HepG2 (cell line): ENCODE measurements around the gene PRKCI. TPM values are rescaled to one million over a fixed set of nuclear protein-coding genes. Genes with fewer than 3 reads are reported as not detected.

Experiments
- ATAC-seq: fragments of 200-7000 bp; cut with Tn5 transposase; 3 replicates; pipeline ENCODE4 v1.9.1; 2020; ENCODE audit warnings: mild to moderate bottlenecking, moderate library complexity
- BruUV-seq: library from RNA; stranded (reverse); fragments of 400-500 nt; replicated peaks from 2 replicates; lab custom pipeline; 2021; lab: Mats Ljungman, UMichigan
- CTCF ChIA-PET: fragments of 300-600 bp; formaldehyde crosslinking; extraction: SDS; loops from one replicate; lab custom pipeline; 2021; ENCODE audit warnings: low total read pairs, inconsistent platforms, low intra/inter-chr PET ratio; lab: Yijun Ruan, JAX
- POLR2A ChIA-PET: fragments of 350-600 bp; sonication (Branson Sonifier 250); formaldehyde crosslinking; loops from one replicate; lab custom pipeline; 2020; ENCODE audit warnings: antibody characterized with exemption, inconsistent platforms; lab: Yijun Ruan, JAX
- DNase-seq: peaks from one replicate; pipeline ENCODE4 v3.0.0-alpha.2; 2015; ENCODE audit warnings: low spot score
- FAIRE-seq: peaks from 3 replicates; lab custom pipeline; 2011; peaks lifted over from hg19 to GRCh38; lab: Jason Lieb, UNC
- H2AFZ ChIP-seq: one replicate; pipeline ENCODE4 v1.6.1; 2011; ENCODE audit warnings: low read length, inconsistent platforms
- H3K27ac ChIP-seq: fragments of 300-600 bp; 3 replicates; pipeline ENCODE4 v1.8.0; 2011; ENCODE audit warnings: mixed run types, mild to moderate bottlenecking, mixed read lengths, low read length, inconsistent platforms; ENCODE audit not compliant: insufficient read depth; ENCODE audit errors: extremely low read length
- H3K27me3 ChIP-seq, 2 experiments: fragments of 200-600 bp in 1 of 2; 2 replicates in 1 of 2; 3 replicates in 1 of 2; pipeline versions ENCODE4 v1.6.0 to v1.8.0; 2011; ENCODE audit warnings: low read length in 2 of 2, mild to moderate bottlenecking in 2 of 2, moderate library complexity in 2 of 2, inconsistent platforms in 1 of 2; ENCODE audit not compliant: insufficient read depth in 2 of 2, control insufficient read depth in 1 of 2
- H3K36me3 ChIP-seq, 2 experiments: fragments of 200-600 bp in 1 of 2; replicated peaks in 1 of 2; 2 replicates in 1 of 2; 3 replicates in 1 of 2; pipeline versions ENCODE4 v1.5.1 to v1.8.0; 2011; ENCODE audit warnings: low read length in 2 of 2, inconsistent platforms in 1 of 2; ENCODE audit not compliant: insufficient read depth in 2 of 2, control insufficient read depth in 1 of 2
- H3K4me1 ChIP-seq: 2 replicates; pipeline ENCODE4 v1.5.1; 2012; ENCODE audit warnings: low read length, inconsistent platforms; ENCODE audit not compliant: insufficient read depth
- H3K4me2 ChIP-seq: 2 replicates; pipeline ENCODE4 v1.6.0; 2011; ENCODE audit warnings: low read depth, low read length, inconsistent platforms
- H3K4me3 ChIP-seq, 3 experiments: fragments of 200-600 bp in 1 of 3; sonication (generic), shearing (Covaris generic) in 1 of 3; replicated peaks in 1 of 3; 2 replicates each; pipeline ENCODE4 v1.5.1; 2011 to 2016; ENCODE audit warnings: low read length in 3 of 3, inconsistent platforms in 2 of 3, low read depth in 2 of 3, mild to moderate bottlenecking in 2 of 3, control low read depth in 1 of 3, mixed read lengths in 1 of 3; ENCODE audit not compliant: insufficient read depth in 1 of 3
- H3K79me2 ChIP-seq: one replicate; pipeline ENCODE4 v1.6.1; 2011; ENCODE audit warnings: low read length, inconsistent platforms; ENCODE audit not compliant: insufficient read depth
- H3K9ac ChIP-seq: 2 replicates; pipeline ENCODE4 v1.6.0; 2011; ENCODE audit warnings: mild to moderate bottlenecking, low read depth, low read length, inconsistent platforms; ENCODE audit not compliant: insufficient read depth
- H3K9me3 ChIP-seq: 2 replicates; pipeline ENCODE4 v1.5.1; 2012; ENCODE audit warnings: mild to moderate bottlenecking, low read length
- H4K20me1 ChIP-seq: 2 replicates; pipeline ENCODE4 v1.6.0; 2011; ENCODE audit warnings: inconsistent platforms, mild to moderate bottlenecking, low read length, moderate library complexity; ENCODE audit not compliant: insufficient read depth
- CENPT ChIP-seq: sonication (generic); formaldehyde crosslinking; IDR thresholded peaks from 2 replicates; pipeline ENCODE4 v1.8.0; 2022; ENCODE audit warnings: low read depth, mild to moderate bottlenecking, moderate library complexity, missing genetic modification reagents
- KAT2B ChIP-seq: fragments of 150-350 bp; IDR thresholded peaks from 2 replicates; pipeline ENCODE4 v1.6.1; 2014; ENCODE audit warnings: low read depth, low read length, borderline replicate concordance
- KDM5A ChIP-seq: fragments of 200-600 bp; sonication (generic); IDR thresholded peaks from 2 replicates; pipeline ENCODE4 v1.7.0; 2018; ENCODE audit warnings: antibody characterized with exemption, mild to moderate bottlenecking, low read length, borderline replicate concordance
- REXO4 ChIP-seq: sonication (generic); formaldehyde crosslinking; IDR thresholded peaks from 2 replicates; pipeline ENCODE4 v1.8.0; 2022; ENCODE audit warnings: missing genetic modification reagents, mild to moderate bottlenecking, borderline replicate concordance
- SAFB2 ChIP-seq: sonication (generic); formaldehyde crosslinking; IDR thresholded peaks from 2 replicates; pipeline ENCODE4 v1.5.1; 2020; ENCODE audit warnings: missing genetic modification reagents, low read depth, mild to moderate bottlenecking, borderline replicate concordance
- SRF ChIP-seq: IDR thresholded peaks from 2 replicates; pipeline ENCODE4 v1.6.1; 2011; ENCODE audit warnings: mild to moderate bottlenecking, low read depth, low read length, moderate library complexity
- ZBTB8A ChIP-seq: sonication (generic); formaldehyde crosslinking; IDR thresholded peaks from 2 replicates; pipeline ENCODE4 v1.4.0; 2020; ENCODE audit warnings: mild to moderate bottlenecking, low read depth, missing genetic modification reagents, borderline replicate concordance
- ZNF260 ChIP-seq: sonication (generic); formaldehyde crosslinking; IDR thresholded peaks from 2 replicates; pipeline ENCODE4 v1.4.0; 2020; ENCODE audit warnings: missing genetic modification reagents, low read depth, mild to moderate bottlenecking, borderline replicate concordance
- ZNF570 ChIP-seq: sonication (generic); formaldehyde crosslinking; IDR thresholded peaks from 2 replicates; pipeline ENCODE4 v1.4.0; 2020; ENCODE audit warnings: mild to moderate bottlenecking, missing genetic modification reagents, borderline replicate concordance
- ZNF614 ChIP-seq: IDR thresholded peaks from 2 replicates; pipeline ENCODE4 v1.6.1; 2018; ENCODE audit warnings: missing biosample characterization, missing genetic modification reagents, inconsistent platforms, borderline replicate concordance
- ZNF850 ChIP-seq: sonication (generic); formaldehyde crosslinking; conservative IDR thresholded peaks from 2 replicates; pipeline ENCODE4 v1.9.0; 2021; ENCODE audit warnings: mild to moderate bottlenecking, missing genetic modification reagents
- WGBS: methylation state at CpG from one replicate; pipeline ENCODE4 v1.1.6; 2017; ENCODE audit warnings: low lambda C conversion rate; 5-methylcytosine and 5-hydroxymethylcytosine counted together
- in situ Hi-C: cut with HindIII; loops from 2 replicates; pipeline ENCODE4 v1.10.0; 2017; ENCODE audit warnings: low pct_unique_long_range_greater_than_20kb; ENCODE audit not compliant: extremely low pct_ligation_motif_present
- intact Hi-C: fragments of 100-400 bp; cut with micrococcal nuclease; formaldehyde crosslinking; loops from one replicate; pipeline ENCODE4 v1.10.0; 2022; ENCODE audit not compliant: unreplicated experiment
- polyA plus RNA-seq, 8 experiments: library from polyadenylated mRNA; depleted of rRNA in 3 of 8; stranded (reverse) in 7 of 8; unstranded in 1 of 8; fragments of >200 nt; fragmentation: Illumina TruSeq in 4 of 8; extraction: Trizol in 4 of 8; gene quantifications; 2 replicates each; pipeline versions ENCODE4 v1.2.1 to v1.2.3, GENCODE V29; 2011 to 2016; ENCODE audit warnings: low read depth in 4 of 8, missing spikeins in 1 of 8, mixed read lengths in 1 of 8; ENCODE audit not compliant: insufficient read depth in 1 of 8
- total RNA-seq, 5 experiments: library from RNA; depleted of rRNA; stranded (reverse); fragments of >200 nt; fragmentation: Illumina TruSeq; extraction: Trizol; gene quantifications; 2 replicates each; pipeline ENCODE4 v1.2.3, GENCODE V29; 2016; ENCODE audit warnings: low read depth in 1 of 5
- TF ChIP-seq, protein P1 (sequence below): sonication (generic); formaldehyde crosslinking; IDR thresholded peaks from 2 replicates; pipeline ENCODE4 v1.5.0; 2020; ENCODE audit warnings: missing genetic modification reagents
- TF ChIP-seq, protein P2 (sequence below): sonication (generic); formaldehyde crosslinking; IDR thresholded peaks from 2 replicates; pipeline ENCODE4 v1.5.1; 2020; ENCODE audit warnings: mild to moderate bottlenecking, missing genetic modification reagents, moderate library complexity
- TF ChIP-seq, protein P3 (sequence below): sonication (generic); formaldehyde crosslinking; IDR thresholded peaks from 2 replicates; pipeline ENCODE4 v1.9.0; 2021; ENCODE audit warnings: missing genetic modification reagents, mild to moderate bottlenecking, borderline replicate concordance
- TF ChIP-seq, protein P4 (sequence below): sonication (generic); formaldehyde crosslinking; IDR thresholded peaks from 2 replicates; pipeline ENCODE4 v1.4.0; 2020; ENCODE audit warnings: mild to moderate bottlenecking, missing genetic modification reagents

PRKCI gene
- total and polyA plus RNA-seq, 2 of the 13 experiments (the other 11 are each of a cell fraction or from before 2014, with no cell fraction given): 17.2 to 30.4 TPM

DNA sequence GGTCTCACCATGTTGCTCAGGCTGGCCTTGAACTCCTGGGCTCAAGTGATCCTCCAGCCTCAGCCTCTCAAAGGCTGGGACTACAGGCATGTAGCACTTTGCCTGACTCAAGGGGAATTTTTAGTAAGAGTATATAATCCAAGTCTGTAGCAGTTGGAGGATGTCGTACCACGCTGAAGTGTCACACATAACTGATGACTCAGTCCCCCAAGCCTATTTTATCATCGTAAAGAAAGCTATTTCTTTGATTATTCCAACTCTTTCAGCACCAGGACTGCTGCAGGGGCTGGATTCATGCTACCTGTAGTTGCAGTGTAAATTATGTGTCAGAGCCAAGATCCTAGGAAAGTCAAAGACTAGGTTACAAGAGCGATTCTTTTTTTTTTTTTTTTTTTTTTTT, 1.4 kb upstream of the PRKCI start:
- intact Hi-C loops: no loop called here
- H3K36me3 ChIP-seq: no peaks in the 10 kb centered on the region
- BruUV-seq: no TSS peak
- H3K79me2 ChIP-seq: peaks cover 27% of the 10 kb centered on the region
- no peaks in the 10 kb centered on the region for H3K9me3 ChIP-seq
- no peak overlapping the region for H3K4me3 ChIP-seq
- no peak for FAIRE-seq
- no peaks in the 10 kb centered on the region for H4K20me1 ChIP-seq
- H3K4me2 ChIP-seq: no peak overlapping the region
- WGBS: 94% methylated on average over 4 of the region's 4 CpGs
- POLR2A ChIA-PET: no interaction called here
- no peak for TF ChIP-seq SRF
- no peak for TF ChIP-seq ZNF850 (CRISPR knock-in tag)
- TF ChIP-seq KDM5A: no peak
- TF ChIP-seq ZNF570 (CRISPR knock-in tag): no peak
- TF ChIP-seq SAFB2: no peak
- no peak for TF ChIP-seq ZNF614 (CRISPR knock-in tag)
- TF ChIP-seq, protein P1, sequence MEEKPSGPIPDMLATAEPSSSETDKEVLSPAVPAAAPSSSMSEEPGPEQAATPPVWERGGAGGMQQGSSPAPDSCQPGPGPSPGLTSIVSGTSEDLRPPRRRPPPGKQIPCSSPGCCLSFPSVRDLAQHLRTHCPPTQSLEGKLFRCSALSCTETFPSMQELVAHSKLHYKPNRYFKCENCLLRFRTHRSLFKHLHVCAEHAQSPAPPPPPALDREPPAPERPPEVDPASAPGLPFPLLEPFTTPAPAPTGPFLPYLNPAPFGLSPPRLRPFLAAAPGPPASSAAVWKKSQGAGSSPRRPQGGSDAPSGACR: no peak
- TF ChIP-seq ZBTB8A (CRISPR knock-in tag): no peak
- TF ChIP-seq, protein P2, sequence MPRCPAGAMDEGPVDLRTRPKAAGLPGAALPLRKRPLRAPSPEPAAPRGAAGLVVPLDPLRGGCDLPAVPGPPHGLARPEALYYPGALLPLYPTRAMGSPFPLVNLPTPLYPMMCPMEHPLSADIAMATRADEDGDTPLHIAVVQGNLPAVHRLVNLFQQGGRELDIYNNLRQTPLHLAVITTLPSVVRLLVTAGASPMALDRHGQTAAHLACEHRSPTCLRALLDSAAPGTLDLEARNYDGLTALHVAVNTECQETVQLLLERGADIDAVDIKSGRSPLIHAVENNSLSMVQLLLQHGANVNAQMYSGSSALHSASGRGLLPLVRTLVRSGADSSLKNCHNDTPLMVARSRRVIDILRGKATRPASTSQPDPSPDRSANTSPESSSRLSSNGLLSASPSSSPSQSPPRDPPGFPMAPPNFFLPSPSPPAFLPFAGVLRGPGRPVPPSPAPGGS (CRISPR knock-in tag): no peak
- TF ChIP-seq CENPT (CRISPR knock-in tag): no peak
- no peak for TF ChIP-seq REXO4 (CRISPR knock-in tag)
- no peak for TF ChIP-seq ZNF260
- TF ChIP-seq, protein P3, sequence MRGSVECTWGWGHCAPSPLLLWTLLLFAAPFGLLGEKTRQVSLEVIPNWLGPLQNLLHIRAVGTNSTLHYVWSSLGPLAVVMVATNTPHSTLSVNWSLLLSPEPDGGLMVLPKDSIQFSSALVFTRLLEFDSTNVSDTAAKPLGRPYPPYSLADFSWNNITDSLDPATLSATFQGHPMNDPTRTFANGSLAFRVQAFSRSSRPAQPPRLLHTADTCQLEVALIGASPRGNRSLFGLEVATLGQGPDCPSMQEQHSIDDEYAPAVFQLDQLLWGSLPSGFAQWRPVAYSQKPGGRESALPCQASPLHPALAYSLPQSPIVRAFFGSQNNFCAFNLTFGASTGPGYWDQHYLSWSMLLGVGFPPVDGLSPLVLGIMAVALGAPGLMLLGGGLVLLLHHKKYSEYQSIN (CRISPR knock-in tag): no peak
- TF ChIP-seq KAT2B: no peak
- TF ChIP-seq, protein P4, sequence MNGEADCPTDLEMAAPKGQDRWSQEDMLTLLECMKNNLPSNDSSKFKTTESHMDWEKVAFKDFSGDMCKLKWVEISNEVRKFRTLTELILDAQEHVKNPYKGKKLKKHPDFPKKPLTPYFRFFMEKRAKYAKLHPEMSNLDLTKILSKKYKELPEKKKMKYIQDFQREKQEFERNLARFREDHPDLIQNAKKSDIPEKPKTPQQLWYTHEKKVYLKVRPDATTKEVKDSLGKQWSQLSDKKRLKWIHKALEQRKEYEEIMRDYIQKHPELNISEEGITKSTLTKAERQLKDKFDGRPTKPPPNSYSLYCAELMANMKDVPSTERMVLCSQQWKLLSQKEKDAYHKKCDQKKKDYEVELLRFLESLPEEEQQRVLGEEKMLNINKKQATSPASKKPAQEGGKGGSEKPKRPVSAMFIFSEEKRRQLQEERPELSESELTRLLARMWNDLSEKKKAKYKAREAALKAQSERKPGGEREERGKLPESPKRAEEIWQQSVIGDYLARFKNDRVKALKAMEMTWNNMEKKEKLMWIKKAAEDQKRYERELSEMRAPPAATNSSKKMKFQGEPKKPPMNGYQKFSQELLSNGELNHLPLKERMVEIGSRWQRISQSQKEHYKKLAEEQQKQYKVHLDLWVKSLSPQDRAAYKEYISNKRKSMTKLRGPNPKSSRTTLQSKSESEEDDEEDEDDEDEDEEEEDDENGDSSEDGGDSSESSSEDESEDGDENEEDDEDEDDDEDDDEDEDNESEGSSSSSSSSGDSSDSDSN (CRISPR knock-in tag): no peak
- TF ChIP-seq, all 625 proteins: peak for 0
- Histone ChIP-seq H3K27me3 (no peaks in the 10 kb centered on the region; a peak in 1 of 5 replicates), H3K9ac (no peak overlapping the region), H2AFZ (no peak overlapping the region), H3K27ac (no peak overlapping the region), H3K4me1 (peaks cover 21% of the 10 kb centered on the region)
- DNase-seq (no peak), ATAC-seq (no peak)
- CTCF ChIA-PET: no interaction called here
- in situ Hi-C loops: no loop called here
